ENCODE data around the gene GALNT16.

DNA sequence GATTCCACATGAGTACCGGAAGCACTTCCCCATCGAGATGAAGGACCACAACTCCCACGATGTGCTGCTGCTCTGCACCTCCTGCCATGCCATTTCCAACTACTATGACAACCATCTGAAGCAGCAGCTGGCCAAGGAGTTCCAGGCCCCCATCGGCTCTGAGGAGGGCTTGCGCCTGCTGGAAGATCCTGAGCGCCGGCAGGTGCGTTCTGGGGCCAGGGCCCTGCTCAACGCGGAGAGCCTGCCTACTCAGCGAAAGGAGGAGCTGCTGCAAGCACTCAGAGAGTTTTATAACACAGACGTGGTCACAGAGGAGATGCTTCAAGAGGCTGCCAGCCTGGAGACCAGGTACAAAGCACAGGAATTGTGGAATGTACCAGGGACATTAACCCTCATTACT lies 22.4 kb upstream of the GALNT16 start:
- TF ChIP-seq, protein P1, sequence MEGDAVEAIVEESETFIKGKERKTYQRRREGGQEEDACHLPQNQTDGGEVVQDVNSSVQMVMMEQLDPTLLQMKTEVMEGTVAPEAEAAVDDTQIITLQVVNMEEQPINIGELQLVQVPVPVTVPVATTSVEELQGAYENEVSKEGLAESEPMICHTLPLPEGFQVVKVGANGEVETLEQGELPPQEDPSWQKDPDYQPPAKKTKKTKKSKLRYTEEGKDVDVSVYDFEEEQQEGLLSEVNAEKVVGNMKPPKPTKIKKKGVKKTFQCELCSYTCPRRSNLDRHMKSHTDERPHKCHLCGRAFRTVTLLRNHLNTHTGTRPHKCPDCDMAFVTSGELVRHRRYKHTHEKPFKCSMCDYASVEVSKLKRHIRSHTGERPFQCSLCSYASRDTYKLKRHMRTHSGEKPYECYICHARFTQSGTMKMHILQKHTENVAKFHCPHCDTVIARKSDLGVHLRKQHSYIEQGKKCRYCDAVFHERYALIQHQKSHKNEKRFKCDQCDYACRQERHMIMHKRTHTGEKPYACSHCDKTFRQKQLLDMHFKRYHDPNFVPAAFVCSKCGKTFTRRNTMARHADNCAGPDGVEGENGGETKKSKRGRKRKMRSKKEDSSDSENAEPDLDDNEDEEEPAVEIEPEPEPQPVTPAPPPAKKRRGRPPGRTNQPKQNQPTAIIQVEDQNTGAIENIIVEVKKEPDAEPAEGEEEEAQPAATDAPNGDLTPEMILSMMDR (IDR thresholded peaks at IDR 0.05): no peak
- no peak for TF ChIP-seq EP300 (IDR thresholded peaks at IDR 0.05)
